OCI-LY3 (cell line): Measurements from ENCODE around the gene FBN2.

Source experiments
- H2AFZ ChIP-seq: fragments of 200-600, 300-600 bp; shearing (Covaris generic); 2 replicates; pipeline ENCODE4 v1.6.0; 2014; ENCODE audit warnings: antibody characterized with exemption, low read depth, low read length
- H3K27ac ChIP-seq: fragments of 200-600, 300-600 bp; sonication (generic); 2 replicates; pipeline ENCODE4 v1.5.1; 2014; ENCODE audit warnings: mild to moderate bottlenecking, low read length, moderate library complexity, mixed read lengths
- H3K27me3 ChIP-seq: fragments of 200-600, 300-600 bp; sonication (generic); 2 replicates; pipeline ENCODE4 v1.6.1; 2014; ENCODE audit warnings: low read depth, low read length, mixed read lengths
- H3K36me3 ChIP-seq: fragments of 200-600, 300-600 bp; sonication (generic); replicated peaks from 2 replicates; pipeline ENCODE3; 2014; ENCODE audit warnings: low read depth, low read length, mixed read lengths
- H3K4me1 ChIP-seq: fragments of 300-600, 200-600 bp; sonication (generic); 2 replicates; pipeline ENCODE4 v1.6.1; 2014; ENCODE audit warnings: low read length, mixed read lengths
- H3K4me2 ChIP-seq: fragments of 200-600, 300-600 bp; sonication (generic); 2 replicates; pipeline ENCODE4 v1.6.1; 2014; ENCODE audit warnings: low read length, mixed read lengths
- H3K4me3 ChIP-seq: fragments of 300-600, 200-600 bp; sonication (generic); 2 replicates; pipeline ENCODE4 v1.5.1; 2014; ENCODE audit warnings: antibody characterized with exemption, mild to moderate bottlenecking, low read length, moderate library complexity
- H3K79me2 ChIP-seq: fragments of 300-600, 200-600 bp; shearing (Covaris generic); 2 replicates; pipeline ENCODE4 v1.6.1; 2014; ENCODE audit warnings: mild to moderate bottlenecking, low read length, mixed read lengths
- H3K9ac ChIP-seq: fragments of 300-600, 200-600 bp; shearing (Covaris generic); 2 replicates; pipeline ENCODE4 v1.6.0; 2014; ENCODE audit warnings: mild to moderate bottlenecking, low read length, moderate library complexity
- H3K9me3 ChIP-seq: fragments of 200-600, 300-600 bp; shearing (Covaris generic); 2 replicates; pipeline ENCODE4 v1.6.1; 2014; ENCODE audit warnings: low read length, mixed read lengths; ENCODE audit not compliant: insufficient read depth
- H4K20me1 ChIP-seq: fragments of 200-600, 300-600 bp; sonication (generic); 2 replicates; pipeline ENCODE4 v1.6.1; 2016; ENCODE audit warnings: low read length, mixed read lengths; ENCODE audit not compliant: insufficient read depth
- CTCF ChIP-seq: fragments of 200-600, 300-600 bp; sonication (generic); IDR thresholded peaks from 2 replicates; pipeline ENCODE4 v1.5.1; 2014; ENCODE audit warnings: antibody characterized with exemption, low read length, low read depth
- EZH2phosphoT487 ChIP-seq: fragments of 200-600 bp; shearing (Covaris generic); IDR thresholded peaks from 2 replicates; pipeline ENCODE4 v1.6.1; 2018; ENCODE audit warnings: antibody characterized with exemption, mixed run types, low read depth

FBN2 gene

GRCh38 chr5:128538000-128538249, at the start of gene FBN2:
TSS of gene FBN2 (minus strand) at chr5:128538245. CDS start at chr5:128537603, 642 bp downstream.
- Histone ChIP-seq H3K4me2 (no peak within 1 kb of the TSS), H3K9ac (no peak within 1 kb of the TSS)

GRCh38 chr5:128587275-128587674, 49.2 kb upstream of the FBN2 start:
- Histone ChIP-seq H2AFZ (no peak overlapping the region), H3K27me3 (no peaks in the 10 kb centered on the region), H4K20me1 (no peaks in the 10 kb centered on the region), H3K4me3 (no peak overlapping the region), H3K27ac (no peak overlapping the region), H3K4me1 (0 out of 2 replicates have a peak, but pooled peaks cover 2% of the 10 kb centered on the region), H3K9me3 (no peaks in the 10 kb centered on the region), H3K36me3 (no peaks in the 10 kb centered on the region), H3K79me2 (no peaks in the 10 kb centered on the region), H3K9ac (no peak overlapping the region), H3K4me2 (no peak overlapping the region)
- TF ChIP-seq CTCF (no peak), EZH2phosphoT487 (no peak)

More at GRCh38 chr5:128538000-128538249, at the start of gene FBN2:
- no peaks in the 10 kb centered on the region for H3K79me2 ChIP-seq
- no peaks in the 10 kb centered on the region for H3K36me3 ChIP-seq
- no peaks in the 10 kb centered on the region for H3K4me1 ChIP-seq
- no peak for TF ChIP-seq CTCF
- TF ChIP-seq EZH2phosphoT487: no peak
- H3K27me3 ChIP-seq: no peaks in the 10 kb centered on the region
- H3K9me3 ChIP-seq: no peaks in the 10 kb centered on the region
- no peaks in the 10 kb centered on the region for H4K20me1 ChIP-seq
- no peak within 1 kb of the TSS for H3K4me3 ChIP-seq
- no peak within 1 kb of the TSS for H2AFZ ChIP-seq
- no peak within 1 kb of the TSS for H3K27ac ChIP-seq

GRCh38 chr5:128586848-128587247, 48.8 kb upstream of the FBN2 start:
- H3K4me1 ChIP-seq: 0 out of 2 replicates have a peak, but pooled peaks cover 2% of the 10 kb centered on the region
- TF ChIP-seq EZH2phosphoT487 (no peak), CTCF (no peak)

GRCh38 chr5:128579639-128580038, 41.6 kb upstream of the FBN2 start:
- H3K27me3 ChIP-seq: no peaks in the 10 kb centered on the region
- no peak overlapping the region for H3K9ac ChIP-seq
- H3K36me3 ChIP-seq: no peaks in the 10 kb centered on the region
- no peaks in the 10 kb centered on the region for H3K9me3 ChIP-seq
- H3K4me2 ChIP-seq: no peak overlapping the region
- no peak overlapping the region for H3K27ac ChIP-seq
- TF ChIP-seq CTCF (no peak), EZH2phosphoT487 (no peak)
- no peak overlapping the region for H2AFZ ChIP-seq
- no peaks in the 10 kb centered on the region for H3K4me1 ChIP-seq
- no peak overlapping the region for H3K4me3 ChIP-seq
- H3K79me2 ChIP-seq: no peaks in the 10 kb centered on the region
- H4K20me1 ChIP-seq: no peaks in the 10 kb centered on the region

More at GRCh38 chr5:128586848-128587247, 48.8 kb upstream of the FBN2 start:
- Histone ChIP-seq H2AFZ (no peak overlapping the region), H4K20me1 (no peaks in the 10 kb centered on the region), H3K79me2 (no peaks in the 10 kb centered on the region), H3K9ac (no peak overlapping the region), H3K36me3 (no peaks in the 10 kb centered on the region), H3K4me3 (no peak overlapping the region), H3K27me3 (no peaks in the 10 kb centered on the region), H3K4me2 (no peak overlapping the region), H3K27ac (no peak overlapping the region), H3K9me3 (no peaks in the 10 kb centered on the region)
